Osteocyte (in vitro differentiated cells): ENCODE data around the gene BOD1. TPM values are rescaled to one million over a fixed set of nuclear protein-coding genes. Genes with fewer than 3 reads are reported as not detected.
A peak's percentile ranks its signal among the peaks of the same experiment; 100 is the strongest.

Experiments used
- DNase-seq: peaks from one replicate; pipeline ENCODE4 v3.0.0; 2021; ENCODE audit warnings: mixed read lengths; ENCODE audit not compliant: unreplicated experiment; ENCODE audit errors: extremely low spot score
- H3K27ac Mint-ChIP-seq: one replicate; pipeline ENCODE4 v1.8.0; 2021; ENCODE audit warnings: mild to moderate bottlenecking, mixed read lengths; ENCODE audit not compliant: unreplicated experiment
- H3K27me3 Mint-ChIP-seq: one replicate; pipeline ENCODE4 v1.8.0; 2021; ENCODE audit warnings: mixed read lengths; ENCODE audit not compliant: unreplicated experiment
- H3K36me3 Mint-ChIP-seq: one replicate; pipeline ENCODE4 v1.8.0; 2021; ENCODE audit warnings: mixed read lengths; ENCODE audit not compliant: unreplicated experiment
- H3K4me1 Mint-ChIP-seq: one replicate; pipeline ENCODE4 v1.8.0; 2021; ENCODE audit warnings: mixed read lengths; ENCODE audit not compliant: unreplicated experiment
- H3K4me3 Mint-ChIP-seq: one replicate; pipeline ENCODE4 v1.8.0; 2021; ENCODE audit warnings: mild to moderate bottlenecking, moderate library complexity, mixed read lengths; ENCODE audit not compliant: unreplicated experiment
- H3K9me3 Mint-ChIP-seq: one replicate; pipeline ENCODE4 v1.8.0; 2021; ENCODE audit warnings: mixed read lengths; ENCODE audit not compliant: unreplicated experiment
- CTCF ChIP-seq: fragments of 200-600 bp; sonication (generic); IDR thresholded peaks from 2 replicates; pipeline ENCODE4 v1.5.0; 2021; ENCODE audit warnings: antibody characterized with exemption, mild to moderate bottlenecking, moderate library complexity
- total RNA-seq: library from RNA; stranded (reverse); gene quantifications from 2 replicates; pipeline ENCODE4 v1.2.1, GENCODE V29; 2021

BOD1 gene
- total RNA-seq, 1 donor from 2014 or later = 70.7 TPM

GRCh38 chr5:173645437-173645807 lies 29.0 kb upstream of the BOD1 start:
- Mint-ChIP-seq H3K27me3 (no peaks in the 10 kb centered on the region), H3K36me3 (no peaks in the 10 kb centered on the region), H3K4me3 (no peak overlapping the region), H3K9me3 (no peaks in the 10 kb centered on the region), H3K27ac (peak overlapping the region; percentile 85), H3K4me1 (peaks cover 34% of the 10 kb centered on the region)
- TF ChIP-seq CTCF = no peak
- no peak for DNase-seq

GRCh38 chr5:173644673-173645436 lies 28.4 kb upstream of the BOD1 start:
- DNase-seq = no peak
- H3K4me3 Mint-ChIP-seq = no peak overlapping the region
- no peaks in the 10 kb centered on the region for H3K27me3 Mint-ChIP-seq
- no peaks in the 10 kb centered on the region for H3K9me3 Mint-ChIP-seq
- TF ChIP-seq CTCF = no peak
- H3K27ac Mint-ChIP-seq = peak overlapping the region; percentile 85
- H3K36me3 Mint-ChIP-seq = no peaks in the 10 kb centered on the region
- peaks cover 39% of the 10 kb centered on the region for H3K4me1 Mint-ChIP-seq

- Mint-ChIP-seq H3K36me3 (no peaks in the 10 kb centered on the region), H3K4me3 (no peak overlapping the region), H3K27ac (peak overlapping the region; percentile 31), H3K27me3 (no peaks in the 10 kb centered on the region), H3K4me1 (peaks cover 39% of the 10 kb centered on the region), H3K9me3 (no peaks in the 10 kb centered on the region)
- no peak for DNase-seq
- TF ChIP-seq CTCF = no peak
Observed at GRCh38 chr5:173643964-173644363, 27.5 kb upstream of the BOD1 start.

GRCh38 chr5:173642895-173643481 lies 26.5 kb upstream of the BOD1 start:
- Mint-ChIP-seq H3K27me3 (no peaks in the 10 kb centered on the region), H3K4me1 (peaks cover 39% of the 10 kb centered on the region), H3K9me3 (no peaks in the 10 kb centered on the region), H3K4me3 (no peak overlapping the region), H3K36me3 (no peaks in the 10 kb centered on the region), H3K27ac (no peak overlapping the region)
- no peak for TF ChIP-seq CTCF
- no peak for DNase-seq

GRCh38 chr5:173642191-173642816 lies 25.9 kb upstream of the BOD1 start:
- no peak for DNase-seq
- Mint-ChIP-seq H3K27ac (no peak overlapping the region), H3K9me3 (no peaks in the 10 kb centered on the region), H3K4me1 (peaks cover 39% of the 10 kb centered on the region), H3K36me3 (no peaks in the 10 kb centered on the region), H3K27me3 (no peaks in the 10 kb centered on the region), H3K4me3 (no peak overlapping the region)
- TF ChIP-seq CTCF = no peak
